NCI-H1436 (cell line): Measurements from ENCODE around the gene DEFB124.
A peak's percentile ranks its signal among the peaks of the same experiment; 100 is the strongest.
"Not testable (repeated sequence)": the region's sequence is repeated elsewhere in the genome, so short reads cannot be mapped to it uniquely, and the experiment has no call there.

ENCODE experiments used
- DNase-seq: peaks from one replicate; lab custom pipeline; 2025; lab: John Stamatoyannopoulos, UW

Gene DEFB124

DNA sequence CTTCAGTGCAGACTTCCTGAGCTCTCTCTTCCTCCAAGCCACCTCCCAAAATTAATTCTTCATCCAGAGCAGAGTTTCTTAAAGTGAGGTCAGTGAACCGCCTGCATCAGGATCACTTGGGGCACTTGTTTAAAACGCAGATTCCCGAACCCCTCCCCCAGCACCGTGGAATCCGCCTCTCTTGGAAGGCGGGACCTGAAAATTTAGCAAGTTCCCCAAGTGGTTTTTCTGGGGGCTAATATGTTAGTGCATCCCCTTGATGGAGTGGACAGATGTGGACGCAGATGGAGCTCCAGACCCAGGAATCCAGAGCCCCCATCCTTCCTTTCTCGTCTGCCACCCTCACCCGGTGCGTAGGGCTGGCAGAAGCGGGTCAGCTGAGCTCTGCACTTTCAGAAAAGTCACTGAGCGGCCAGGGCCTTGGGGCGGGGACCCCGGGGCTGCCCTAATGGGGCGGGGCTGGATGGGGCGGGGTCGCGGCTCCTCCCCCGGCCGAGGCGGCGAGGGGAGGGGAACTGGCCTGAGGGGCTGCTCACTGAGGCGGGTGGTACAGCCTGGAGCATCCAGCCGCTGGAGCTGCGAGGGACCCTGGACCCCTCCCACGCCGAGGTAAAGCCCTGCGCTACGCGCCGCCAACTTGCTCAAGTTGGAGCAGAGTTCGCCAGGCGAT lies at the start of gene DEFB124, which contains the start of gene REM1:
DEFB124 (minus strand) TSS at position 370 of the 670 bp plus-strand sequence. CDS start 2,114 bp downstream, outside the sequence.
REM1 (plus strand) TSS at position 531 of the 670 bp plus-strand sequence. CDS start 1,158 bp downstream, outside the sequence.
- no peak for DNase-seq

- DNase-seq: no peak
Observed at GRCh38 chr20:31523361-31524283, 48.7 kb upstream of the DEFB124 start.

GRCh38 chr20:31522731-31523130 lies 47.8 kb upstream of the DEFB124 start:
- DNase-seq: no peak

DNA sequence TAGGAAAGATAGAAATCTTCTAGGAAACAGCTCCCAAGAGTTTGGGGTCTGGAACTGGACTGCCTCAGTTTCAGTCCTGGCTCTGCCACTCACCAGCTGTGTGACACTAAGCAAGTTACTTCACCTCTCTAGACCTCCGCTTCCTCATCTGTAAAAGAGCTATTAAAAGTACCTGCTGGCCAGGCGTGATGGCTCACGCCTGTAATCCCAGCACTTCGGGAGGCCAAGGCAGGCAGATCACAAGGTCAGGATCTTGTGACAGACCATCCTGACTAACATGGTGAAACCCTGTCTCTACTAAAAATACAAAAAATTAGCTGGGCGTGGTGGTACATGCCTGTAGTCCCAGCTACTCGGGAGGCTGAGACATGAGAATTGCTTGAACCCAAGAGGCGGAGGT lies 46.3 kb upstream of the DEFB124 start:
- not testable (repeated sequence) for DNase-seq

DNA sequence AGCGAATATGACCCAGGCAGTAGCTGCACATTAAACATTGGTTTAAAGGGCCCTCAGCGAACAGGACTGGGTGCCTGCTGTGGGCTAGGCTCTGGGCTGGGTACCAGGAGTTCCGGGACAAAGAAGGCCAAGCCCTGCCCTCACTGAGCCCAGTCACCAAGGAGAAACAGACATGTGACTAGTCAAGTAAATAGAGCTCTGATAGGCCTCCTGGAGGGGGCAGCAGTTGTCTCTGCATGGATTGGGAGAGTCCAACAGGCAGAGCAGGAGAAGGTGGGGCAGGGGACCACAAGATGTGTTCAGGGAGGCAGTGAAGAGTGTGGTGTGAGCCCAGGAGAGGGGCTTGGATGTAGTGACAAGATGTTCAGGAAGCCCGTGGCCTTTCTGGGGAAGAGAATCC lies 42.4 kb upstream of the DEFB124 start:
- peak; percentile 10 for DNase-seq

DNA sequence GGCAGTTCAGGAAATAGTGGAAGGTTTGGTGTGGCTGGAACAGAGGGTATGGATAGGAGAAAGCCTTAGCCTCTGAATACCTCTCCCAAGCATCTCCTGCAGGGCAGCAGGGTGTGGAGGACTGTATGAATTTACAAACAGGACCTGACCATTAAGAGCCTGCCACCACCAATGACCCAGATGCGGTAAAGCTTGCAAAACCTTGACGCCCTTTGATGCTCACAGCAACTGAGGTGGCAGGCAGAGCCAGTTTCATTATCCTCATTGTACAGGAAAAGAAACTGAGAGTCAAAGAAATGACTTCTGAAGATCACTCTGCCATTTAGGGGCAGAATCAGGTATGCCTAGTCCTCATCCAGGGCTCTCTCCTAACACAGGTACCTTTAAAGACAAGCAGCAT lies 41.7 kb upstream of the DEFB124 start:
- no peak for DNase-seq

GRCh38 chr20:31516166-31516565 lies 41.2 kb upstream of the DEFB124 start:
- DNase-seq: no peak

GRCh38 chr20:31515775-31516107 lies 40.8 kb upstream of the DEFB124 start:
- no peak for DNase-seq

DNA sequence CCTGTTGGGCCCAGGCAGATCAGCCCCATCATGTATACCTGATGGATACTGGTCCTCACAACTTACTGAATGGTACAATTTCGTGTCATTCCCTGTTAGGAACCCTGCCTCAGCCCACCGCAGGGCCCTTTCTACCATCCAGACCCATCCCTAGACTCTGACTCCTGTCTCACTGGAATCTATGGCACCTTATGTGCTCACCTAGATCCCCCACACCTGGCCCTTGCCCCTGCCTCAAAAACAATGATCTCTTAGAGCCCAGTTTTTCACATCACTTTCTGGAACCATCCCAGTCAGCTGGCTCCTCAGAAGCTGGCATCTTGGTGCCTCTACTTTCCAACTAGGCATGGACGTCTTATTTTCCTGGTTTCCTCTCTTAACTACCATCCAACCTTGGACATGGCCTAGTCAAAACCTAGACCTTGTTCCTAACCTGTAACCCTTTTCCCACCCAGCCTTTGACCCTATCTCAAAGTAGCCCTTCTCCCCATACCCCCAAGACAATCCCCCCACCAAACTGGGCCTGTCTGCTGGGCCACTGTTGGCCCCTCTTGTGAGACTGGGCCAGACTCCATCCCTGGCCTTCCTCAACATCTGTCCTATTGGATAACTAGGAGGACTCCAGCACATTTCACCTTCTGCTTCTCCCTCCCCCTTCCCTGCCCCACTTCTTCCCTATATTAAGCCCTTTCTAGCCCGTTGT lies 40.3 kb upstream of the DEFB124 start:
- DNase-seq: no peak

DNA sequence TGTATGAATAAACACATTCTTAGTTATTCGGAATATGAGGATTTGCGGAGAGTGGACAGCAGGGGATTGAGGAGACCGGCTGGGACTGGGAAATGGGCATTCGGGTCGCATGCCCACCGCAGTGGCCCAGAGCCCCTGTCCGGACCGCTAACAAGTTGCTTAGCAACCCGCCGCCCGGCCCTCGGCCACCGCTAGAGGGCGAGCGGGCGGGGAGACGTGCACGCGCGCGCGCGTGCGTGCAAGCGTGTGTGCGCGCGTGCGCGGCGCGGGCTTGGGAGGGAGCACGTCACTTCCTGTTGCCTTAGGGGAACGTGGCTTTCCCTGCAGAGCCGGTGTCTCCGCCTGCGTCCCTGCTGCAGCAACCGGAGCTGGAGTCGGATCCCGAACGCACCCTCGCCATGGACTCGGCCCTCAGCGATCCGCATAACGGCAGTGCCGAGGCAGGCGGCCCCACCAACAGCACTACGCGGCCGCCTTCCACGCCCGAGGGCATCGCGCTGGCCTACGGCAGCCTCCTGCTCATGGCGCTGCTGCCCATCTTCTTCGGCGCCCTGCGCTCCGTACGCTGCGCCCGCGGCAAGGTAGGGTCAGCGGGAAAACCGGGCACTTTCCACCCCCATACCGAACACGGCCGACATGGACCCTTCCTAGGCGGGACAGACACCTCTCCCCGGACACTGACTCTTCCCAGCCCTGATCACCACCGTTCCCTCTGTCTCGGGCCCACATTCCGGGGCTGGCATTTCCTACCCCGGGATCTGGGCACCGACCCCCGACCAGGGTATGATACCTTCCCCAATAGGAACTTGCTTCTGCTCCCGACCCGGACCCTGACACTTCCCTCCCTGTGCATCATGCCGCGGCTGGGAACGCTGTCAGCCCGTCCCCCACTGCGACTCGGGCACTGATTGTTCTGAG lies 39.5 kb upstream of the DEFB124 start, which contains the start of gene HM13:
HM13 (plus strand) TSS at position 289 of the 918 bp plus-strand sequence; CDS start at position 399, 110 bp downstream.
- peak; percentile 91 for DNase-seq

- DNase-seq: no peak
Observed at GRCh38 chr20:31508517-31509244, 33.8 kb upstream of the DEFB124 start.

GRCh38 chr20:31505903-31506302 lies 31.0 kb upstream of the DEFB124 start:
- DNase-seq: no peak

GRCh38 chr20:31502884-31503673 lies 28.2 kb upstream of the DEFB124 start:
- DNase-seq: peak; percentile 67

GRCh38 chr20:31500527-31500926 lies 25.6 kb upstream of the DEFB124 start:
- DNase-seq: no peak

DNA sequence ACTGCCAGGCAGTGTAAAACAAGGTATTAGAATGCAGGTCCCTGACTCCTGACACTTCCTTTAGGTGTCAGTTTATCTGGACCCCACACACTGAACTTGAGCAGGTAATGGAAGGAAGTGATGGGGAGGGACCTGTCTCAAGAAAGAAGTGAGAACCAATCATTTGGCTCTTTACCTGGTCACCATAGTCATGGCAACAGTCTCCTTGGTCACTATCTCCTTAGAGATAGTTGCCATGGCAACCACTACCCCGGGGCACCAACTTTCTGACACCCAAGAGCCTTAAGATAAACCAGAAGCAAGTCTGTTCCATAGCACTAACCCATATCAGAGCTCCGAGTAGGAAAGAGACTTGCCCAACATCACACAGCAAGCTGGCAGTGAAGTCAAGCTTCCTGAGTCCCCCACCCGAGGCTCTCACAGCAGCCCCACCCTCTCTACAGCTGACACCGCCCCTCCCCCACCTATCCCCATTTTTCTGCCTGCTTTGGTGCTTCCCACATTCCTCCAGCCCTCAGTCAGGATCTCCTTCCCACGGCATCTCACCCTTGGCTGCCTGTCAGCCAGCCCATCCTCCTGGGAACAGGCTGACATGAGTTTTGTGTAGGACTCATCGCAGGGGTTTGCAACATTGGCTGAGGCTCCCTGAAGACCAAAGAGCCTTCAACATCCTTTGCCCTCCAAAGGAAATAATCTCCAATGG lies 23.1 kb upstream of the DEFB124 start:
- DNase-seq: no peak

DNA sequence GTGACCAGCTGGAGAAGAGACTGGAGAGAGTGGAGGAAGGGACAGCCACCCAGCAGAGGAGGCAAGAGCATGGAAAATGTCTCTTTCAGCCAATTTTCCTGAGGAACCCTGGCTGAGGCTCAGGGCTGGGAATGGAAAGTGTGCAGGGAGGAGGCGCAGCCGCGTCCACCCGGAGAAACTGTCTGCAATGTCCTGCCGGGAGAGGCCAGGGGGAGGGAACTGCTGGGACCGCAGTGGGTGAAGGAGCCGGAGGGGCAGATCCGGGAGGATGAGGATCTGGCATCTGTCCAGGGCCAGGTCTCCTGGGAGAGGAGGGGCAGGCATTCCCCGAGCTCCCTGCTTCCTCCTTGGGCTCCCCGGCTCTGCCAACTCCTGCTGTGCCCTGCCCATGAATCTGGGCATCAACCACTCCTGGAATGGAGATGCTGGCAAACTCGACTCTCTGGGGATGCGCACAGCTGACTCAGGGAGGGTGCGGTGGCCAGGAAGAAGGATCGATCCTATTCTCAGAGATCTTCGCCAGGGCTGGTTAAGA lies 21.9 kb upstream of the DEFB124 start:
- no peak for DNase-seq

- DNase-seq: peak; percentile 1
Observed at GRCh38 chr20:31494131-31494530, 19.2 kb upstream of the DEFB124 start.

- DNase-seq: no peak
Observed at GRCh38 chr20:31490752-31491151, 15.8 kb upstream of the DEFB124 start.

GRCh38 chr20:31489152-31489551 lies 14.2 kb upstream of the DEFB124 start:
- no peak for DNase-seq
